ENCODE data around the gene DPP6.
"Not testable (repeated sequence)": the region's sequence is repeated elsewhere in the genome, so short reads cannot be mapped to it uniquely, and the experiment has no call there.

Gene DPP6

GRCh38 chr7:154148791-154149516 lies 96.8 kb downstream of the DPP6 start:
- H3K27me3 ChIP-seq (replicated peaks; ENCODE audit: control insufficient read depth, insufficient read depth, low read length); H3K36me3 ChIP-seq (ENCODE audit: control insufficient read depth, insufficient read depth, low read length); H3K4me3 ChIP-seq (replicated peaks; ENCODE audit: low read depth, low read length); DNase-seq (ENCODE audit: extremely low read depth, insufficient read length): not testable (repeated sequence)

- DNase-seq (ENCODE audit: extremely low read depth, insufficient read length); H3K36me3 ChIP-seq (ENCODE audit: control insufficient read depth, insufficient read depth, low read length); H3K27me3 ChIP-seq (replicated peaks; ENCODE audit: control insufficient read depth, insufficient read depth, low read length); H3K4me3 ChIP-seq (replicated peaks; ENCODE audit: low read depth, low read length): not testable (repeated sequence)
Measured at GRCh38 chr7:154150656-154151055, 98.5 kb downstream of the DPP6 start.

DNA sequence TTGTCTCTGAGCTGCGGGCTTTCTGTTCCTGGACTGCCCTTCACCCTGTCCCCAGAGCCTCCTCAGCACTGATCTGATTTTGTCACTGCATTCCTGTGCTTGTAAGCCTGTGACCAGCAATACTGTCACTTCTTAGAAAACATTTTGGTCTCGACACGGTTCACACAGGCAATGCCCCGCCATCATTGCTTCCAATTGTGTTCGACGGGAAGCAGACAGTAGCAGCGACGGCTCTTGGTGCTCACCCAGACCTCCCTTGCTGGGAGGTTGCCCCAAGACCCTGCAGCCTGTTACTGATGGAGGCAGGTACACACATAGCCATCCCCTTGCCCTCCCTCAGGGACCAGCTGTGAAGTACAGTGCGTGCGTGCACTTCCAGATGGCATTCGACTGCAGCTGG lies 99.1 kb downstream of the DPP6 start:
- DNase-seq (ENCODE audit: extremely low read depth, insufficient read length); H3K4me3 ChIP-seq (replicated peaks; ENCODE audit: low read depth, low read length); H3K27me3 ChIP-seq (replicated peaks; ENCODE audit: control insufficient read depth, insufficient read depth, low read length); H3K36me3 ChIP-seq (ENCODE audit: control insufficient read depth, insufficient read depth, low read length): not testable (repeated sequence)

DNA sequence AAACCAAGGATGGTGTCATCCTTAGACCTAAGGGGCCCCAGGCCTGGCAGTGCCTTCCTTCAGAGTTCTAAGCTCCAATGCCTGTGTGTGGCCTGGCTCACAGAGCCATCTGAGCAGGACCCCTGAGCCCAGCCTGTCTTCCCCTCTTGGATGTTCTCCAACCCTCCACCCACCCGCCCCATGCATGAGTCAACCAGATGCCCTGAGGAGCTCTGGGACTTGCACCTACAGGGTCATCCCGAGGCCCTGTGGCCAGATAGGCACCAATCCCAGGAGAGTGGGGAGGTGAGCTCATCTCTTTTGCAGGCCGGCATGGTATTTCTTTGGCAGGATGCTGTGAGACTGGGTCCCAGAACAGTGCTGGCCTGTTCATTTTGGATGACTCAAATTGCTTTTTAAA lies 103.7 kb downstream of the DPP6 start:
- not testable (repeated sequence) for H3K4me3 ChIP-seq (replicated peaks; ENCODE audit: low read depth, low read length); H3K36me3 ChIP-seq (ENCODE audit: control insufficient read depth, insufficient read depth, low read length); DNase-seq (ENCODE audit: extremely low read depth, insufficient read length); H3K27me3 ChIP-seq (replicated peaks; ENCODE audit: control insufficient read depth, insufficient read depth, low read length)

DNA sequence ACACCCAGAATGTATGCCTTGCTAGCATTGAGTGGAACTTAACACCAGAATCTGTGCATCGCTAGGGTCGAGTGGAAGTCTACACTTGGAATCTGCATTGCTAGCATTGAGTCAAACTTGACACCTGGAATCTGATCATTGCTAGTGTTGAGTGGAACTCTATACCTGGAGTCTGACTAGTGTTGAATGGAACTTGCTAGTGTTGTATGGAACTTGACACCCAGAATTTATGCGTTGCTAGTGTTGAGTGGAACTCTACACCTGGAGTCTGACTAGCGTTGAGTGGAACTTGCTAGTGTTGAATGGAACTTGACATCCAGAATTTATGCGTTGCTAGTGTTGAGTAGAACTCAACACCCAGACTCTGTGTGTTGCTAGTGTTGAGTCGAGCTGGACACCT lies 110.7 kb downstream of the DPP6 start:
- not testable (repeated sequence) for H3K4me3 ChIP-seq (replicated peaks; ENCODE audit: low read depth, low read length); H3K36me3 ChIP-seq (ENCODE audit: control insufficient read depth, insufficient read depth, low read length); DNase-seq (ENCODE audit: extremely low read depth, insufficient read length); H3K27me3 ChIP-seq (replicated peaks; ENCODE audit: control insufficient read depth, insufficient read depth, low read length)

- DNase-seq (ENCODE audit: extremely low read depth, insufficient read length); H3K4me3 ChIP-seq (replicated peaks; ENCODE audit: low read depth, low read length); H3K27me3 ChIP-seq (replicated peaks; ENCODE audit: control insufficient read depth, insufficient read depth, low read length); H3K36me3 ChIP-seq (ENCODE audit: control insufficient read depth, insufficient read depth, low read length): not testable (repeated sequence)
Measured at GRCh38 chr7:154163642-154164041, 111.4 kb downstream of the DPP6 start.

DNA sequence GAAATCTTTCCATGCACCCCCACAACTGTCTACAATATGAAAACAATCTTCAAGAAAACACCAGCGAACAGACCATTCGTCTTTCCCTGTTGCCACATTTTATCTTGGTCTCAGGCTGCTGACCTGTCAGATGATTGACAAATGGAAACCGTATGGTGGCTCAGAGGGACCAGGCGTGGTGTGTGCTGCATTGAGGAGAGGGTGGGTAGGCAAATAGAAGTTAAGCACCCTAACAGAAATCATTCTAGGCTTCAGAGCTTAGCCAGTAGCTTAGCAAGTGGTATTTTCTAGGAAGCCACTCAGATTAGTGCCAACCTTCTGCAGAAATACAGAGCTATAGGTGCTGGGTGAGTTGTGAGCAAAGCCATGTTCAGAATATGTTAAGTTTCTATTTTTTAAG lies 114.9 kb downstream of the DPP6 start:
- H3K36me3 ChIP-seq (ENCODE audit: control insufficient read depth, insufficient read depth, low read length), result no peaks in the 10 kb centered on the region

DNA sequence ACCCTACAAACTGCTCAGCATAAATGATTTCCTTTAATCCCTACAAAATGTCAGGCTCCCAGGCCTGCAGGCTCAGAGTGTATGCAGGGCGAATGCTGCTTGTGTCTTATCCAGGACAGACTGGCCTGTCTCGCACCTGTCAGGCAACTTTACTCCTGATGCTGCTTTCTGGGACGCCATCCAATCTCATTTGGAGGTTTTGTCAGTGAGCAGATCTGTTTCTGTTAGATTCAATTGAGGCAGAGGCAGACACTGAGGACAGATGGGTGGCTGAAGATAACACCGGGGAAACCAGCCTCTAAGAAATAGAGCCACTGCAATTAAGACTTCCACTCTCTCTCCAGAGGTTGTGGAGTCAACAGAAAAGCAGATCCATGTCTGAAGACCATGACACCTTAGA lies 115.6 kb downstream of the DPP6 start:
- H3K27me3 ChIP-seq (replicated peaks; ENCODE audit: control insufficient read depth, insufficient read depth, low read length), result no peaks in the 10 kb centered on the region
- TF ChIP-seq, protein P1, sequence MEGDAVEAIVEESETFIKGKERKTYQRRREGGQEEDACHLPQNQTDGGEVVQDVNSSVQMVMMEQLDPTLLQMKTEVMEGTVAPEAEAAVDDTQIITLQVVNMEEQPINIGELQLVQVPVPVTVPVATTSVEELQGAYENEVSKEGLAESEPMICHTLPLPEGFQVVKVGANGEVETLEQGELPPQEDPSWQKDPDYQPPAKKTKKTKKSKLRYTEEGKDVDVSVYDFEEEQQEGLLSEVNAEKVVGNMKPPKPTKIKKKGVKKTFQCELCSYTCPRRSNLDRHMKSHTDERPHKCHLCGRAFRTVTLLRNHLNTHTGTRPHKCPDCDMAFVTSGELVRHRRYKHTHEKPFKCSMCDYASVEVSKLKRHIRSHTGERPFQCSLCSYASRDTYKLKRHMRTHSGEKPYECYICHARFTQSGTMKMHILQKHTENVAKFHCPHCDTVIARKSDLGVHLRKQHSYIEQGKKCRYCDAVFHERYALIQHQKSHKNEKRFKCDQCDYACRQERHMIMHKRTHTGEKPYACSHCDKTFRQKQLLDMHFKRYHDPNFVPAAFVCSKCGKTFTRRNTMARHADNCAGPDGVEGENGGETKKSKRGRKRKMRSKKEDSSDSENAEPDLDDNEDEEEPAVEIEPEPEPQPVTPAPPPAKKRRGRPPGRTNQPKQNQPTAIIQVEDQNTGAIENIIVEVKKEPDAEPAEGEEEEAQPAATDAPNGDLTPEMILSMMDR (IDR thresholded peaks at IDR 0.05; ENCODE audit: insufficient read depth, low read length, poor library complexity, severe bottlenecking), result no peak
- H3K36me3 ChIP-seq (ENCODE audit: control insufficient read depth, insufficient read depth, low read length), result no peaks in the 10 kb centered on the region
- no peak for DNase-seq (ENCODE audit: extremely low read depth, insufficient read length)
- H3K4me3 ChIP-seq (replicated peaks; ENCODE audit: low read depth, low read length), result no peak overlapping the region

More for the DNA sequence above, 114.9 kb downstream of the DPP6 start:
- TF ChIP-seq, protein P1 (IDR thresholded peaks at IDR 0.05; ENCODE audit: insufficient read depth, low read length, poor library complexity, severe bottlenecking), result no peak
- no peaks in the 10 kb centered on the region for H3K27me3 ChIP-seq (replicated peaks; ENCODE audit: control insufficient read depth, insufficient read depth, low read length)
- no peak overlapping the region for H3K4me3 ChIP-seq (replicated peaks; ENCODE audit: low read depth, low read length)
- DNase-seq (ENCODE audit: extremely low read depth, insufficient read length), result no peak

DNA sequence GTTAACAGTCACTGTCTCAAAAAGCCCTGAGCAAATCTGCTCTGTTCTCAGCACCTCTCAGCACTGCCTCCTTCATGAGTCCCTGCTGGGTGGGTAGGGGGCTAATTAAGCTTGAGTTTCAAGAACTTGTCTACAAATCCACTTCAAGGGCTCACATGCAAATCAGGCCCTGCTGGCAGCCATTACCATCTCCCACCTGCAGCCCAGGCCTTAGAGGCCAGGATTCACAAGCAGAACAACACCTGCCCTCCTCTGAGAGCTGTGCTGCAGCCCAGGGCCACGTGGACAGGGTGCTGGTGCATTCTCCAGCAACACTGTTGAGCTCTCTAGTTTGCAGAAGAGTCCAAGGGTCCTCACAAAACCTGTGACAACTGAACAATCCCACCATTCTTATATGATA lies 119.2 kb downstream of the DPP6 start:
- no peak for DNase-seq (ENCODE audit: extremely low read depth, insufficient read length)
- TF ChIP-seq, protein P1 (IDR thresholded peaks at IDR 0.05; ENCODE audit: insufficient read depth, low read length, poor library complexity, severe bottlenecking), result no peak
- H3K27me3 ChIP-seq (replicated peaks; ENCODE audit: control insufficient read depth, insufficient read depth, low read length), result no peaks in the 10 kb centered on the region

More for the DNA sequence above, 119.2 kb downstream of the DPP6 start:
- Histone ChIP-seq H3K36me3 (ENCODE audit: control insufficient read depth, insufficient read depth, low read length) (no peaks in the 10 kb centered on the region), H3K4me3 (replicated peaks; ENCODE audit: low read depth, low read length) (no peak overlapping the region)

All from GM06990 (cell line).